ENCODE data around the gene ZNF268. TPM values are rescaled to one million over a fixed set of nuclear protein-coding genes. Genes with fewer than 3 reads are reported as not detected.

Gene ZNF268
- total RNA-seq, result 15.8 and 20.7 TPM in 2 replicates

GRCh38 chr12:133181238-133181959, at the start of gene ZNF268:
Gene ZNF268, plus strand, starts transcription at chr12:133181495. Its CDS starts 503 bp downstream, at chr12:133181998.
- H3K4me3 ChIP-seq (ENCODE audit: low read depth, low read length), result peak within 1 kb of the TSS; percentile 80
- no peaks in the 10 kb centered on the region for H3K27me3 ChIP-seq (ENCODE audit: control insufficient read depth, insufficient read depth, low read length)
- DNase-seq (ENCODE audit: low read depth) (peak; percentile 77), FAIRE-seq (no peak)
- H3K36me3 ChIP-seq (ENCODE audit: control insufficient read depth, insufficient read depth, low read length), result peaks cover 11% of the 10 kb centered on the region
- TF ChIP-seq, protein P1, sequence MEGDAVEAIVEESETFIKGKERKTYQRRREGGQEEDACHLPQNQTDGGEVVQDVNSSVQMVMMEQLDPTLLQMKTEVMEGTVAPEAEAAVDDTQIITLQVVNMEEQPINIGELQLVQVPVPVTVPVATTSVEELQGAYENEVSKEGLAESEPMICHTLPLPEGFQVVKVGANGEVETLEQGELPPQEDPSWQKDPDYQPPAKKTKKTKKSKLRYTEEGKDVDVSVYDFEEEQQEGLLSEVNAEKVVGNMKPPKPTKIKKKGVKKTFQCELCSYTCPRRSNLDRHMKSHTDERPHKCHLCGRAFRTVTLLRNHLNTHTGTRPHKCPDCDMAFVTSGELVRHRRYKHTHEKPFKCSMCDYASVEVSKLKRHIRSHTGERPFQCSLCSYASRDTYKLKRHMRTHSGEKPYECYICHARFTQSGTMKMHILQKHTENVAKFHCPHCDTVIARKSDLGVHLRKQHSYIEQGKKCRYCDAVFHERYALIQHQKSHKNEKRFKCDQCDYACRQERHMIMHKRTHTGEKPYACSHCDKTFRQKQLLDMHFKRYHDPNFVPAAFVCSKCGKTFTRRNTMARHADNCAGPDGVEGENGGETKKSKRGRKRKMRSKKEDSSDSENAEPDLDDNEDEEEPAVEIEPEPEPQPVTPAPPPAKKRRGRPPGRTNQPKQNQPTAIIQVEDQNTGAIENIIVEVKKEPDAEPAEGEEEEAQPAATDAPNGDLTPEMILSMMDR (IDR thresholded peaks at IDR 0.05; ENCODE audit: insufficient read depth, low read length, severe bottlenecking), result peak; percentile 85

DNA sequence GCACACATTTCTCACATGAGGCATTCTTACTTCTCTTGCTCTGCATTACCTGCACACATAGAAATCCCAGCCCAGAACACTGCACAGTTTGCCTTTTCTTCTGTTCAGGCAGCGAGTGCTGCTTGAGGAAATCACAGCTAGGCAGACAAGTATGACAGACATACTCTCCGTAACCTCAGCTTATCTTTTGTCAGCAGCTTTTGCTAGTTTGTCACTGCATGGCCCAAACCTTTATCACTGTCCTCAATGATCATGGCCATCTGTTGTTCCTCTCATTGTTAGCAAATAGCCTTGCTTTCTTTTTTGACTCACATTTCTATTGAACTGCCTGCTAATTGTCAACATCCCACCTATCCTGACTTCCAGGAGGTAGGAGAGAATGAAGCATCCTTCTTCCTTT, 45.5 kb upstream of the ZNF268 start:
- no peak for FAIRE-seq
- TF ChIP-seq, protein P1 (IDR thresholded peaks at IDR 0.05; ENCODE audit: insufficient read depth, low read length, severe bottlenecking), result no peak
- no peaks in the 10 kb centered on the region for H3K36me3 ChIP-seq (ENCODE audit: control insufficient read depth, insufficient read depth, low read length)
- DNase-seq (ENCODE audit: low read depth), result no peak
- no peak overlapping the region for H3K4me3 ChIP-seq (ENCODE audit: low read depth, low read length)
- H3K27me3 ChIP-seq (ENCODE audit: control insufficient read depth, insufficient read depth, low read length), result no peaks in the 10 kb centered on the region

DNA sequence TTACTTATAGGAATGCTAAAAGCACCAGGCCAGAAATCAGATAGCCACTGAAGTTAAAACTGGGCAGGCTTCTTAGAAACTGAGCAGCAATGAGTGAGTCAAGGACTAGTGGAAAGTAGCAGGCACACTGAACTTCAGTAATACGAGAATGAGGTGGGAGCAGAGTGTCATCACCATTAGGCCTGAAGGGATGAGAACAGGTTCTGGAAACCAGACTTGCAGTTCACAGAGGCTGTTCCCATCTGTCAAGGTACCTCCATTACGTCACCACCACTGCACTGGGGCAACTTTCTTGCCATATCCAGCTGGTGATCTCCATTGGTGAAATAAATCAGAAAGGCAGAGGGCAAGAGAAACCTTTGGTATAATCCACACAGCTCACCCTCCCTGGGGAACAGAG, 35.3 kb upstream of the ZNF268 start:
- DNase-seq (ENCODE audit: low read depth) (no peak), FAIRE-seq (no peak)
- TF ChIP-seq, protein P1 (IDR thresholded peaks at IDR 0.05; ENCODE audit: insufficient read depth, low read length, severe bottlenecking), result no peak
- Histone ChIP-seq H3K4me3 (ENCODE audit: low read depth, low read length) (no peak overlapping the region), H3K27me3 (ENCODE audit: control insufficient read depth, insufficient read depth, low read length) (no peaks in the 10 kb centered on the region), H3K36me3 (ENCODE audit: control insufficient read depth, insufficient read depth, low read length) (peaks cover 2% of the 10 kb centered on the region)

GRCh38 chr12:133156125-133156690, 25.1 kb upstream of the ZNF268 start:
- DNase-seq (ENCODE audit: low read depth), result no peak
- Histone ChIP-seq H3K36me3 (ENCODE audit: control insufficient read depth, insufficient read depth, low read length) (peaks cover 7% of the 10 kb centered on the region), H3K27me3 (ENCODE audit: control insufficient read depth, insufficient read depth, low read length) (no peaks in the 10 kb centered on the region), H3K4me3 (ENCODE audit: low read depth, low read length) (no peak overlapping the region)
- TF ChIP-seq, protein P1 (IDR thresholded peaks at IDR 0.05; ENCODE audit: insufficient read depth, low read length, severe bottlenecking), result no peak
- peak; percentile 23 for FAIRE-seq

DNA sequence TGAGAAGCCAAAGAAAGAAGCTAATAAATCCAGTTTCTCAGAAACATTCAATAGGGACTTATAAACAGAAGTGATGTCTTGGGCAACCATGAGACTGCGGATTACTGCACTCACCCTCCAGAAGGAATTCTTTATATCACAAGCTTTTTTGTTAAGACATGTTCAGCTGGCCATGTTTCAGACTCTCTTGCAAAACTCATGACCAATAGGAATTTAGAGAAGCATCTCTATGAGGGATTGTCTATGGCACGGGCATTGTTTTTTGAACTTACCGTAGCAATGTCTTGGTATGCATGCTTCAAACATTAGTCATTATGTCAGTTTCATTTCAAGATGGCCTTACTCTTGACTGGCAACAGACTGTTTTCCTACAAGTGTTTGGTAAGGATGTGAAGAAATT, 15.5 kb upstream of the ZNF268 start:
- DNase-seq (ENCODE audit: low read depth) (peak; percentile 70), FAIRE-seq (no peak)
- Histone ChIP-seq H3K27me3 (ENCODE audit: control insufficient read depth, insufficient read depth, low read length) (no peaks in the 10 kb centered on the region), H3K36me3 (ENCODE audit: control insufficient read depth, insufficient read depth, low read length) (no peaks in the 10 kb centered on the region), H3K4me3 (ENCODE audit: low read depth, low read length) (no peak overlapping the region)
- TF ChIP-seq, protein P1 (IDR thresholded peaks at IDR 0.05; ENCODE audit: insufficient read depth, low read length, severe bottlenecking), result no peak
